GM12873 (cell line): Measurements from ENCODE around the gene KDELR1.

ENCODE experiments used
- TF ChIP-seq, protein P1 (sequence below): IDR thresholded peaks from 2 replicates; pipeline ENCODE4 v1.5.1; 2012; ENCODE audit warnings: low read depth, mild to moderate bottlenecking, moderate library complexity, low read length, control low read depth; ENCODE audit not compliant: insufficient read depth; ENCODE audit errors: missing control alignments

Gene KDELR1

GRCh38 chr19:48403606-48404005 lies 12.3 kb upstream of the KDELR1 start:
- TF ChIP-seq, protein P1, sequence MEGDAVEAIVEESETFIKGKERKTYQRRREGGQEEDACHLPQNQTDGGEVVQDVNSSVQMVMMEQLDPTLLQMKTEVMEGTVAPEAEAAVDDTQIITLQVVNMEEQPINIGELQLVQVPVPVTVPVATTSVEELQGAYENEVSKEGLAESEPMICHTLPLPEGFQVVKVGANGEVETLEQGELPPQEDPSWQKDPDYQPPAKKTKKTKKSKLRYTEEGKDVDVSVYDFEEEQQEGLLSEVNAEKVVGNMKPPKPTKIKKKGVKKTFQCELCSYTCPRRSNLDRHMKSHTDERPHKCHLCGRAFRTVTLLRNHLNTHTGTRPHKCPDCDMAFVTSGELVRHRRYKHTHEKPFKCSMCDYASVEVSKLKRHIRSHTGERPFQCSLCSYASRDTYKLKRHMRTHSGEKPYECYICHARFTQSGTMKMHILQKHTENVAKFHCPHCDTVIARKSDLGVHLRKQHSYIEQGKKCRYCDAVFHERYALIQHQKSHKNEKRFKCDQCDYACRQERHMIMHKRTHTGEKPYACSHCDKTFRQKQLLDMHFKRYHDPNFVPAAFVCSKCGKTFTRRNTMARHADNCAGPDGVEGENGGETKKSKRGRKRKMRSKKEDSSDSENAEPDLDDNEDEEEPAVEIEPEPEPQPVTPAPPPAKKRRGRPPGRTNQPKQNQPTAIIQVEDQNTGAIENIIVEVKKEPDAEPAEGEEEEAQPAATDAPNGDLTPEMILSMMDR: no peak

- TF ChIP-seq, protein P1: no peak
Measured at GRCh38 chr19:48401287-48401686, 9.9 kb upstream of the KDELR1 start.

DNA sequence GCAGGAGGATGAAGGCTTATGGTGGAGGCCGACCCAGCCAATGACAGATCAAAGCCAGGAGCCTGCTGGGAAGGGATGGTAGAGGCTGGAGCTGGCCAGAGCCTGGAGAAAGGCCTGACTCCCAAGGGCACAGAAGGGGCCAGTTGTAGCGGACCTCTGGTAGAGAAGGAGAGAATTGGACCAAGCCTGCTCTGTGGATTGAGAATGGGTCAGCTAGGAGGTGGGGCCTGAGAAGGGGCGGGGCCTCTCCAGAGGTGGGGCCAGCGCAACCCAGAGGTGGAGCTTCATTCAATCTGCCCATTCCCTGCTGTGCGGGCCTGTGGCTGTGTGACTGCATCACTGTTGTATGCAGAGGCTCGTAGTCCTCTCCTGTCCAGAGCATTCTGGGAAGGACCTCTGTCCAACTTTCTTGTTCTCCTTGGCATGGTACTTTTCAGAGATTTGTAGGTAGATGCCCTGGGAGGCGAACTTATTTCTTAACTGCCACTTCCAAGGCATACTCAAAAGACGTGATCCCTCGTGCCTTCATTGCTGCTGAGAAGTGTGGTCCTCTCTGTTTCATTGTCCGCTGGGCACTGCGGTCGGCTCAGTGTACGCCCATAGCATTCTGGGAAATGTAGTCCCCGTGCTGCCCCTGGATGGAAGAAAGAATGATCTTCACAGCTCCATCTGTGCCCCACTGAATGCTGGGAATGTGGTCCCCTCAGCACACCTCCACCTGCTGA lies 8.8 kb upstream of the KDELR1 start:
- TF ChIP-seq, protein P1: no peak

DNA sequence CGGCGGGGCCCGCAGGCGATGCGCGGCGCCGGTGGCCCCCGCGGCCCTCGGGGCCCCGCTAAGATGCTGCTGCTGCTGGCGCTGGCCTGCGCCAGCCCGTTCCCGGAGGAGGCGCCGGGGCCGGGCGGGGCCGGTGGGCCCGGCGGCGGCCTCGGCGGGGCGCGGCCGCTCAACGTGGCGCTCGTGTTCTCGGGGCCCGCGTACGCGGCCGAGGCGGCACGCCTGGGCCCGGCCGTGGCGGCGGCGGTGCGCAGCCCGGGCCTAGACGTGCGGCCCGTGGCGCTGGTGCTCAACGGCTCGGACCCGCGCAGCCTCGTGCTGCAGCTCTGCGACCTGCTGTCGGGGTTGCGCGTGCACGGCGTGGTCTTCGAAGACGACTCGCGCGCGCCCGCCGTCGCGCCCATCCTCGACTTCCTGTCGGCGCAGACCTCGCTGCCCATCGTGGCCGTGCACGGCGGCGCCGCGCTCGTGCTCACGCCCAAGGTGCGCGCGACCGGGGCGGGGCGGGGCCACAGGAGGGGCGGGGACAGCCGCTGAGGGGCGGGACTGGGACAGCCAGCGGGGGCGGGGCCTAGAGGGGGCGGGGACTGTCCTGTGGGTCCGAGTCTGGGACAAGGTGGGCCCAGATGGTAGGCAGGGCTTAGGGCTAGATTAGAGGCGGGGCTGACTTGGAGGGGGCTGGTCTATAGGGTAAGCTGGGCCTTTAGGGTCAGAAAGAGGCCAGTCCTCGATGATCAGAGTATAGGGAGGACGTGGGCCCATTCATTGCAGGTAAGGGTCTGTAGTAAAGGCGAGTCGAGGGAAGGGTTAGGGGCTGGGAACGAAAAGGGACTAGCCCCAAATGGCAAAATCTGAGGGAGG lies 7.3 kb upstream of the KDELR1 start:
- TF ChIP-seq, protein P1: no peak

- TF ChIP-seq, protein P1: no peak
Measured at GRCh38 chr19:48398102-48398374, 6.7 kb upstream of the KDELR1 start.

DNA sequence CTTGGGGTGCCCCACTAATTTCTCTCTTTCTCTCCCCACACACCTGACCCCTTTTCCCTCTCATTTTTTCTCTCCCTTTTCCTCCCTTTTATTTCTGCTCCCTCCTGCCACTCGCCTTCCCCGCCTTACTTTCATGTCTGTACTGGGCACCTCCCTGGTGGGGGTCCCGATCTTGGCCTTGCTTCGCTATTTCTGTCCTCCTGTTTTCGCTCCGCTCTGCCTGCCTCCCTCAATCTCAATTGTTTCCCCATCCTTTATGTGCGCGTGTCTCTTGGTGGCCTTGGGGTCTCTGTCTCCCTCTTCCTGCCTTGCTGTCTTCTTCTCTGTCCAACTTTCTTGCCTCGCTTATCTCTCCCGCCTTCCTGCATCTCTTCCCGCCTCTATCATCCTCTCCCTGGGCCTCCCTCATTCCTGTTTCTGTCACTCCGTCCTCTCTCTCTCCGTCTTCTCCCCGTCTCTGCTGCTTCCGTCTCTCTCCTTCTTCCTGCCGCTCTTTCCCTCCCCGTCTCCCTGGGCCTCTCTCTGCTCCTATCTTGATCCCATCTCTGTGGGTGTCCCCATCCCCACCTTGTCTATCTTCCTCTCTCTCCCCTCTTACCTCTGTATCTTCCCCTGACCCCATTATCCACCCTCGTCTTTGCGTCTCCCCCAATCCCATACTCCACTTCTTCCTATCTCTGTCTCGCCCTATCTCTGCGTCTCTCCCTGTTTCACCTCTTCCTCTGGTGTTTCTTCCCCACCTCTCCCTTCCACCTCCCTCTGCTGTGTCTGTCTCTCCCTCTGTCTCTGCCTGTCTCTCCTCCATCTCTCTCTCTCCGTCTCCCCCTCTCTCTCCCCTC lies 6.1 kb upstream of the KDELR1 start:
- TF ChIP-seq, protein P1: no peak

DNA sequence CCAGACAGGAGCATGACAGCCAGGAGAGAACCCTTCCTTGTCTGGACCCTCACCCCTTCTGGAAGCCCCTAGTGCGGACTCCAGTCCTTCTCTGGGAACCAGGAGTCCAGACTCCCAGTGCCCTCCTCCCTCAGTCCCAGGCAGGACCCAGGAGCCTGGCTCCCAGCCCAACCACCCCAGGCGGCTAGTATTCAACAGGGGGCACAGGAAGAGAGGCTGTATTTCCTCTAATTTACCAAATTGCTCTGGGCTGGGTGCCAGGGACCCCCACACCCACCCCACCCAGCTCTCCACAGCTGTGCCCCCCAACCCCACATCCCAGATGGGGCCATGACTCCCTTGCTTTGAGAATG lies 5.4 kb upstream of the KDELR1 start:
- TF ChIP-seq, protein P1: no peak
